Measurements from ENCODE around the gene COX5B. TPM values are rescaled to one million over a fixed set of nuclear protein-coding genes. Genes with fewer than 3 reads are reported as not detected.

COX5B gene
- polyA plus RNA-seq, 3 donors: 204 to 217 (median 213) TPM

DNA sequence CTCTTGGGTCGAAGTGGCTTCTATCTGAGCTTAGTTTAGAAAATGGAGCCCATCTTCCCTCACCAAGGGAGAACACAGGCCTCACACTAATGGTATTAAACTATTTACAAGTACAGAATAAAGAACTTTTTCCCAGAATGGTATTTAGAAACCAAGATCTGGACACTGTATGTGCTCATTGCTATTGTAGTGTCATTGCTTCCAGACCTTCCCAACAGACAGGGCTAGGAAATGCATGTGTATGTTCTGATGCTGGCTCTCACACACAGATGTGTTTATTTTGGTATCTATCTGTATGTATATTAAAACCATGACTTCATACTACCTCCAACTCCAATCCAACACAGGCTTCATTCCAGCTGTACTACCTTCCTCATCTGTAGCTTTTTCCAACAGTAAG, 8.0 kb downstream of the COX5B start:
- no peak for DNase-seq (ENCODE audit: low read depth in 3 of 3, low spot score in 2 of 3)

DNA sequence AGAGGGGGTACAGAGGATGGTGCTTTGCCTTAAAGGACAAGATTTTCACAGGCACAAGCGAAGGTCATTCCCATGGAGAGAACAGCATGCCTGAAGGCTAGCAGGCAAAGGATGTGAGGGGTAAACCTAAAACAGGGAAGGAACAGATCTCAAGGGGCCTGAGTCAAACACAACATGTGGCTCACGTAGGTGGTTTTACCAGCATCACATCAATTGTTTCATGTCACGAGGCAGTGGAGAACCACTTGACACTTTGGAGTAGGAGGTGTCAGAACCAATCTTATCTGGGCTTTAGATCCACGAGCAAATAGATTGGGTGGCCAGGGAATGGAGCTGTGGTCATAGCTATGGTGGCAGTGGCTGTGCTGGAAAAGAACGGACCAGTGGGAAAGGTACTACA, 8.4 kb downstream of the COX5B start:
- no peak for DNase-seq (ENCODE audit: low read depth in 3 of 3, low spot score in 2 of 3)

DNA sequence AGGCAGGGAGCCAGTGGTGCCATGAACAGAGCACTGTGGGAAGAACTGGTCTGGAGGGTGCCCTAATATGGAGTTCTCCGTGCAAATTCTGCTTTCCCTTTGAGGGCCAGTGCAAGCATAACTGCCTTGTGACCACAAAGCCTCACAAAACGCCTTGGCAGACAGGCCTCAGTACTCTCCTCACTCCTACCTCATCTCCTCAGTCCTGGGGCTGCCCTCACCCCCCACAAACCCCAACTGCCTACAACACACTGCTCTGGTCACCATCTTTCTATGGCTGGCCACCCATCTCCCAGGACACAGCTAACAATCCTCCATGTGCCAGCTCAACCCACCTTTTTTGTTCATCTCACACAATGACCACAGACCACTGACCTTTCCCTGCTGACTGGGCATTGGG, 8.9 kb downstream of the COX5B start:
- no peak for DNase-seq (ENCODE audit: low read depth in 3 of 3, low spot score in 2 of 3)

DNA sequence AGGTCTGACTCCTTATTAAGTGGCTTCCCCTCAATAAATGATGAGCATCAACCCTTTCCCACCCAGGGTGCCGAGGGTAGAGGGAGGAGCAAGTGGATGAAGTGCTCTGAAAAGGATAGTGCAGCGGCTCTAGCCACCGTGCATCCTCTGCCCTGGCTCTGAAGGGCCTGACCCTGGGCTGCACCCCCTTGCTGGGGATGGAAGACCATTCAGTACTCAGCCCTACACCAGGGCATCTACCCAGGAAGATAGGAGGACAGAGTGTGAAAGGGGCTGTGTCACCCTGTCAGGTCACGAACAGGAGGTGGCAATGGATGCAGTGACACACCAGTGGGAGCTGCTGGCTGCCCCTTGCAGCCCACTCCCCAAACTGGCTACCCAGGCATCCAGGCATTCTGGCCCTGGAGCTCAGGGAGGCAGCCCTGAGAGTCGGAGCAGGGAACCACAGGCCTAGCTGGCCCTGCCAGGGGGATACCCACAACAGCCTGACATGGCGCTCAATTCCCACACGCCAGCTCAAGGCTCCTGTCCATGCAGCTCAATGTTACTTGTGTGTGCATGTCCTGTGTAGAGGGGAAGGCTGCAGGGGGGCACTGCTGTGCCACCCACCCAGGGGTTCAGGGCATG, 10.4 kb downstream of the COX5B start:
- DNase-seq (ENCODE audit: low read depth in 3 of 3, low spot score in 2 of 3): no peak

DNA sequence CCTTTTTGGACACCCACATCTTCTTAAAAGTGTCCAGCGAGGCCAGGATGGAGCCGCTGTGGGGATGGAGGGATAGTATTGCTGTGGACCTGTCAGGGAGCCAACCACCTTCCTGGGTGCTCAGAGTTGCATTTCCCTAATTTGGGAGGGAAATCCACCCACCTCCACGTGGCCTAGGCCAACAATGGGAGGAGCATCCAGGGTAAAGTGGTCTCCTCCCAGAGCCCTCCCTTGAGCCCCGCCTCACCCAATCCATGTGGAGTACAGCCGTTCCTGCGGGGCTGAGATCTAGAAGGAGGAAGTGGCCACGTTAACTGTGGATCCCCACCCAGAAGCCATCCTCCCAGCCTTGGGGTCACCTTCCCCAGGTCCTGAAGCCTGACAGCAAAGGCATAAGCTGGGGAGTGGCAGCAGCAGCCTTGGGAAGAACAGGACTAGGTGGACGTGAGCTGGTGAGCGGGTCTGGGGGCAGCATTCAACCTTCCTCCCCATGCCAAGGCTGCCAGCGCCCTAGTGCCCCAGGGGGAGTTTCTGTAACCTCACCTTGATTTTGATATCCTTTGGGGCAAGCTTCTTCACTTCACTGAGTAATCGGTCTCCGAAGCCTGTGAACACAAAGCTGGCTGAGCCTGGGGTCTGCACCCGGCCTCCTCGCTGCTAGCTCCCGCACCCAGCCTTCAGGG, 11.2 kb downstream of the COX5B start:
- no peak for DNase-seq (ENCODE audit: low read depth in 3 of 3, low spot score in 2 of 3)

DNA sequence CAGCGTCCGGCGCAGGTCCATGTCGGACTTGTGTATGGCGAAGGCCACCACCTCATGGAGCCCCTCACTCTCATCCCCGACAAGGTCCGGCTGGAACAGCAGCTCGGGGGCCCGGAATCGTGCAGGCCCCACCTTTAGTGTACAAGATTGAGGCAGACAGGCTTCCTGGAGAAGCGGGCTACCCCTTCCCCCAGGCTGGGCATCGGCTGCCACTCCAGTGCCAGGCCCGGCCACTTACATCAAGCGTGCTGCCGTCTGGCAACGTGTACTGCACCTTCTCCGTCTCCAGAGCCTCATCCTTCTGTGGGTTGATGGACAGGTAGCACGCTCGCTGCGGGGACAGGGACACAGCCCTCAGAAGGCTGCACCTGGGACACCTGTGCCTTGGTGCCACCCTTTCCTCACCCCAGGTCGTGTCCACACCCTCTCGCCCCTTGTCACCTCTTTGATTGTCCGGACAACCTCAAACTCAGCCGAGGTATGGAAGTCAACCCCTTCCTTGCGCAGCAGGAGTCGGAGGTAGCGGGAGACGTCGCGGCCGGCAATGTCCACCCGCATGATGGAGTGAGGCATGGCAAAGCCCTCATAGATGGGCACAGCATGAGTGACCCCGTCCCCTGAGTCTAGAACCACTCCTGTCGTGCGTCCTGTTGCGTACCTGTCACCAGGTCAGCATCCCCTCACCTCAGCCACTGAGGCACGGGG, 12.3 kb downstream of the COX5B start:
- DNase-seq (ENCODE audit: low read depth in 3 of 3, low spot score in 2 of 3): no peak

DNA sequence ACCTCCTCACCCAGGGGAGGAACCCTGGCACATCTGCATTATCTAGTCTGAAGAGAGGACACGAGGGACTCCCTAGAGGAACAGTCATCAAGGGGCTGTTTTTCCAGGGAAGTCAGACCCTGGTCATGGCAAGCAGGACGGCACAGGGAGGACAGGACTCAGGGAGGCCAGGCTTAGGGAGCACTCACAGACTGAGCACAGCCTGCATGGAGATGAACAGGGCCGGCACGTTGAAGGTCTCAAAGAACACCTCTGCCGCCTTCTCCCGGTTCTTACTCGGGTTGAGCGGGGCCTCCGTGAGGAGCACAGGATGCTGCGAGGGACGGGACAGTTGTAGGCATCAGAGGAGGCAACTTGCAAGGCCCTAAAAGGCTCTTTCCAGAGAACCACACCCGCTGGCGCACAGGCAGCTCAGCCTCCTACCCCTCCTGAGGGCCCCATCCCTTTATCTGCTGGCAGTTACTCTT, 12.9 kb downstream of the COX5B start:
- DNase-seq (ENCODE audit: low read depth in 3 of 3, low spot score in 2 of 3): no peak

DNA sequence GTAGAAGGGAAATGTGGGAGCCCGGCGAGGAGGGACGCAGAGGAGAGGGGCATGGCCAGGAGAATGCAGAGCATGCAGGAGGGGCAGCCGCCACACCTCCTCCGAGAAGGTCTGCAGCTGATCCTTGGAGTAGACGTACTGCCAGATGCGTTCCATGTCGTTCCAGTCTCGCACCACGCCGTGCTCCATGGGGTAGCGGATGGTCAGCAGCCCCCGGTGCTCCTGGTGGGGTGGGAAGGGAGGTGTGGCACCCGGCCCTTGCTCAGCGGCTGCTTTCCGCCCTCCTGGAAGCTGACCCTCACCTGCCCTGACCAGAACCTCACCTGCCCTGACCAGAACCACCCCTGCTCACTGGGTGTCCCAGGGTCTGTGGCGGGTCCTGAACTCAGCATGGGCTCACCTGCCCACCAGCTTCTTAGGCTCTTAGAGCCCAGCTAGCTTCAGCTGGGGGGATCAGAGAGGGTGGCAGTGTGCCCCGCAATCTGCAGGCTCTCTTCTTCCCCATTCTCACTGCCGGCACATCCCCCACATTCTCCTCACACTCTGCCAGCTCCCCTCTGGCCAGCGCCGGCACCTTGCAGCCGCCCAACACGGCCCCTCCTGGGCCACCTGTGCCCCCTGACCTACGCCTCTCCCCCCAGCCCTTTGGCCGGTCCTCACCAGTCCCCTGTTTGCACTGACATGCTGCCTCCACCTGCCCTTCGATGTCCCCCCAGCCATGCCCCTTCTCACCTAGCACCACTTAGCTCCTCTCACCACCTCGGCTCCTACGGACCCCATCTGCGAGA, 13.6 kb downstream of the COX5B start:
- DNase-seq (ENCODE audit: low read depth in 3 of 3, low spot score in 2 of 3): no peak

DNA sequence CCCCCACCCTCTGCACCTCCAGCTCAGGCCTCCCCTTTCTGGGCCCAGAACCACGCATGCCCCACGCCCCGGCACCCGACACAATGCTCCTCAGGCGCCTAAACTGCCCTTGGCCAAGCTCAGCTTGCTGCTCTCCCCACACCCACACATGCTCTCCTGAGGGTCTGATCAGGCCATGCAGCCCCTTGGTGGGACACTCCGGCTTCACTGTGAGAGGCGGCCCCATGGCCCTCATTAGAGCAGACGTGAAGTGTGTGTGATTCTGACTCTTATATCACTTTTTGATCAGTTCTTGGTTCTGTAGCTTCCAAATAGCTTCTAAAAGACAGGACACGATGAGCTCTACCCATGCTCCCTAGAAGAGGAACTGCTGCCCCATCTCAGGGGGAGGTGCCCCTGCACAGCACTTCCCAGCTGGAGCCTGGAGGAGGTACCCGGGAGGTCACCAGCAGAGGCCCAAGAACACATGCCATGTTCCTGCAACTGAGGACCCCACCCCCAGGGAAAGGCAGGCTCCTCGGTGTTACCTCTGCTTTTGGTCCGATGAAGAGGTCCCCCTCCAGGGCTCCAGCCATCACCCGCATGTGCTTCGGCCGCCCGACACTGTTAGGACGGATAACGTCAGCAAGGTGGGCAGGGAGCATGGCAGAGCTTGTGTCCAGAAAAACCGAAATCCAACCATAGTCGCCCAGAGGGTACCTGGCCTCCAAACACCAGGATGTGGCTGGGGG, 14.3 kb downstream of the COX5B start:
- no peak for DNase-seq (ENCODE audit: low read depth in 3 of 3, low spot score in 2 of 3)

DNA sequence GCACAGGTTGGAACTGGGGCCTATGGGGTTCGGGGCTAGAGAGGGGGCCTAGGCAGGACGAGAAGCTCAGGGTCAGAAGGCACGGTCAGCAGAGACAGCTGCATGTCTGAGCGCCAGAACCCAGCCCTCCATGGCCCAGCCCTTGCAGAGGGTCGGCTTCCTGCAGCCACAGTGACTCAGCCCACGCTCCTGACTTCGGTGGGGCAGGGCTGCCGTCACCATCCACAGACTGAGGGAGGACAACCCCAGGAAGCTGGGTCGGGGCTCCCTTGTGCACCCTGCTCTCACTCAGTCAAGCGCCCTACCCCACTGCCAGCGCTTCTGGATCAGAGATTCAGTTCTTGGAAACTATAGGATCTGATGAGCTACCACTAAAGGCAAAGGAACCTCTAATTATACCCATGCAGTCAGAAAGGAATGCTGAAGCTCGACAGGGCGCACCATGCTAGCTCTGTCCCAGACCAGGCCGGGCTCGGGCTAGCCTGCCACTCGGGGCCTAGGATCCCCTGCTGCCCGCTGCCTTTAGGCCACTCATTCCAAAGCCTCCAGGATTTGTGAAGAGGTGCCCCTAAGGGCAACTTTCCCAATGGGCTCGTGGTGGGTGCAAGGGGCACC, 15.0 kb downstream of the COX5B start:
- no peak for DNase-seq (ENCODE audit: low read depth in 3 of 3, low spot score in 2 of 3)

DNA sequence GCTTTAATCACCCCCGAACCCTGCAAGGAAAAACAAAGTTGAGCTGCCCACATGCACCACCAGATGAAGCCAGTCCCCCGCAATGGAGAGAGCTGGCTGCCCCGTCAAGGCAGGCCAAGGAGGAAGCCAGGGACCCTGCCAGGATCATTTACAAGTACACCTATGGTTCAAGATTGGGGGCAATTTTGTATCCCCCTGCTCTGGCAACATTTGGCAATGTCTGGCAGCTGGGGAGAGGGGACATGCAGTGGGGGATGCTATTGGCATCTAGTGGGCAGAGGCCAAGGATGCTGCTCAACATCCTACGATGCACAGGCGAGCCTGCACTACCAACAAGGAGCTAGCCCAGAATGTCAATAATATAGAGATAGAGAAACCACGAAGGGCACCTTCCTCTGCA, 16.1 kb downstream of the COX5B start:
- DNase-seq (ENCODE audit: low read depth in 3 of 3, low spot score in 2 of 3): no peak

DNA sequence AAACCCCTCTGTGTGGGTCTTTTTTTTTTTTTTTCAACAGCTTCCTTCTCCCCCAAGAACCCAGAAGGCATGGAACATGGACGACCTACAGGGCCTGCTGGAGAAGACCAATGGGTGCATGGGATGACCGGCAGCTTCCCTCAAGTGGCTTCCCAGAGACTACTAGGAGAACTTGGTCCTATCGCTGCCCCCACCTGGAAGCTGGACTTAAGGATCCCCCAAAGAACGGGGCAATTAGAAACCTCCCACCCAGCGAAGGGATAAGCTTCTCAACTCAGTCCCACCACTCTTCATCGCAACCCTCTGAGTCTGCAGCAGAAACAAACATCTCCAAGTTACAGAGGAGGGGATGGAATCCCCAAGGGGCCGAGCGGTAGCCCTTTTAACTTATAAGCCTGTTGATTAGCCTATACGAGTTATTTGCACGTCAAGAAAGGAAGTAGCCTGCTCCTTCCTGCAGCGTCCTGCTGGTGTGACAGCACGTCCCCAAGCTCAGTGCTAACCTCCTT, 16.6 kb downstream of the COX5B start:
- DNase-seq (ENCODE audit: low read depth in 3 of 3, low spot score in 2 of 3): no peak

DNA sequence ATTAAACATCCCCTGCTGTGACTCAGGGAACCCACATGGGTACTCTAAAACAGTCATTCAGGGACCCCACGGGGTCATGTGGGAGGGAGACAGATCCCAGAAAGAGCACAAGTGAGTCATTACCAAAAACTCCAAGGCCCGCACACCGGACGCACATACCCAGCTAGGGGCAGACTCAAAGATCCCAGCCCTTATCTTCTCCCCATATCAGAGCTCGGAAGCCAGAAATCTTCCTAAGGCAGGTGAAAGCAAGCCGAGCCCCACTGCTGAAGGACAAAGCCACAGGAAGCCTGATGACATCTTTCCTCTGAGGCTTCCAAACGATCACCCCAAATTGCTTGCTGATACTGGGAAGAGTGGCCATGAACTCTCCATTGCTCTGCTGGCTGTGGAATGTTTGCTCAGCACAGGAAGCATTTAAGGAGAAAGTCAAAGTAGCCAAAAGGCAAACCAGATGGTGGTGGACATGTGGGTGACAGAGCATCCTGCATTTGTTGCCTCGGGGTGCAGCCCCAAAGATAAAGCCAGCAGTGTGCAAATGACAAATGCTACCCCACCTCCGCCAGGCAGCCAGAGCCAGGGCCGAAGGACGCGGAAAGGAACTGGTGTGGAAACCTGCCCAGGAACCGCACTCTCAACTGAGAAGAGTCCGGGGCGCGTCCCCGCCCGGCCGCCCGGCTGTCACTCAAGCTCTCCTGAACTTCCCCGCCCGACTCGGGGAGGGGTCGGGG, 17.2 kb downstream of the COX5B start:
- DNase-seq (ENCODE audit: low read depth in 3 of 3, low spot score in 2 of 3): peak in 1 of 3 donors; percentile 53

DNA sequence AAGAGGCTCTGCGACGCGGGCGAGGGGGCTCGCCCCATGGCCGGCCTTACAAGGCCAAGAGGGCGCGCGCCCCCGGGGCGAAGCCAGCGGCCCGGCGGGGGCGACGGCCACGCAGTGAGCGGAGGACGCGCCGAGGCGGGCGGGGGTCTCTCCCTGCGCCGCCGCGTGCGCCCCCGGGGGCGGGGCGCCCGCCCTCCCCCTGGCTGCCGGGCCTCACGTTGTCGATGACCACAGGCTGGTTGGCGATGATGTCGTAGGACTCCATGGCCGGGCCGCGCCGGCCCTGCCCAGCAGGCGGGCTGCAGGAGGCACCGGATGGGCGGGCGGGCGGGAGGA, 17.7 kb downstream of the COX5B start:
- DNase-seq (ENCODE audit: low read depth in 3 of 3, low spot score in 2 of 3): no peak

DNA sequence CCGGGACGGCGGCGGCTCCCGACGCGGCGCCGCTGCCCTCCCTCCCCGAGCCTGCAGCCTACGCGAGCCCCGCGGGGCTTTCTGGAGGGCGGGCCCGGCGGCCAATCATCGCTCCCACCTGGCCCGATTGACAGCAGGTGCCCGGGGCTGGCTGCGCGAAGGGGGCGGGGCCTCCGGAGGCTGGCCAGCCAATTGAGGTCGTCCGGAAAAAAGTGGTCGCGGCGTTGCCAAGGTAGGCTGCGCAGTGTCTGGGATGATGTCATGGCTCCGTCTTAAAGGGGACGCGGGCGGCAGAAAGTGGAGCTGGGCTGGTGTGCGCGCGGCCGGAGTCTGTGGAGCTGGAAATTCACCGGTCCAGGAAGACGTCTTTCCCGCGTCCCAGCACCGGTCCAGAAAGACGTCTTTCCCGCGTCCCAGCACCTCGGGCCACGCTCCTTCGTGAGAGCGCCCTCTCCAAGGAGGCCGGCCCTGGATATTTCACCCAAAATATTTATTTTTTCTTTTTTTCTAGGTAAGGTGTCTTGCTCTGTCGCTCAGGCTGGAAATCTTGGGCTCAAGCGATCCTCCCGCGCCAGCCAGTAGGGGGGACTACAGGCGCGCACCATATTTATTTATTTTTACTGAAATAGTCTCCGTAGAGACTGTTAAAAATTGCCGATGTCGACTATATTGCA, 18.2 kb downstream of the COX5B start, which contains the start of gene ACTR1B:
TSS of gene ACTR1B (minus strand) at position 83 of the 674 bp plus-strand sequence. CDS start 154 bp downstream, outside the sequence.
- peak; percentile 93 to 97 (median 96) for DNase-seq (ENCODE audit: low read depth in 3 of 3, low spot score in 2 of 3)

DNA sequence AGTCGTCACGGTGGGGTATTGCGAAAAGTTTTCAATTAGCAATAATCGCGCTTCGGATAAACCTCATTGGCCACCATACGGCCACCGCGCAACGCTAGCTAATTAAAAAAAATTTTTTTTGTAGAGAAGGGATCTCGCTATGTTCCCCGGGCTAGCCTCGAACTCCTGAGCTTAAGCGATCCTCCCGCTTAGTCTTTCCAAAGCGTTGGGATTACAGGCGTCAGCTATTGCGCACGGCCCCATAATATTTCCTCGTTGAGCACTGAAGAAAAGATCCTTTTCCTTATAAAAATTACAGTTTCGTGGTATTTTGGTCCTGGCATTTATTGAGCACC, 18.7 kb downstream of the COX5B start:
- DNase-seq (ENCODE audit: low read depth in 3 of 3, low spot score in 2 of 3): no peak

DNA sequence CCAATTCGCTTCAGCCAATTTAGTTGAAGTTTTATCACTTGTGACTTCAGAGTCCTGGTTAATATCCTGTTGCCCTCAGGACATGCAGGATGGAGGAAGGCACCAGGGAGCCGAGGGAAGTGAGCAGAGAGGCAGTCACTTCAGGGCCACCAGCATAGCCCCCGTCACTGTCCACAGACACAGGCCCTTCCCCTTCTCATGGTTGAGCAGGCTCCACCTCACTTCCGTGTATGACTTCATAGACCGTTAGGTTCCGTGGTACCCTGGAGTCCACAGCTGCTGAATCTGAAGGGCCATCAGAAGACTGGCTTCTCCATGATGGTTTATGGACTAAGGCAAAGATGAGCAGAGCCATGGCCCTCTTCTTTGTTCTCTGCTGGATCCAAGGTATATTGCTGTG, 23.6 kb downstream of the COX5B start, which contains the start of gene C2orf92:
TSS of gene C2orf92 (plus strand) at position 266 of the 400 bp plus-strand sequence. CDS start at position 342, 76 bp downstream.
- DNase-seq (ENCODE audit: low read depth in 3 of 3, low spot score in 2 of 3): no peak

DNA sequence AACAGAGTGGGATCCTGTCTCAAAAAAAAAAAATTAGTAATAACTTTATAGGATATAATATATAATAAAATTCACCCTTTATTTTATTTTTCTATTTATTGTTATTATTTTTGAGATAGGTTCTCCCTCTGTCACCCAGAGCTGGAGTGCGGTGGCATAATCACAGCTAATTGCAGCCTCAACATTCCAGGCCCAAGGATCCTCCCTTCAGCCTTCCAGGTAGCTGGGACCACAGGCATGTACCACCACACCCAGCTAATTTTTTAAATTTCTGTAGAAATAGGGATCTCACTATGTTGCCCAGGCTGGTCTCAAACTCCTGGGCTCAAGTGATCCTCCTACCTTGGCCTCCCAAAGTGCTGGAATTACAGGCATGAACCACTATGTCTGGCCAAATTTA, 24.6 kb downstream of the COX5B start:
- DNase-seq (ENCODE audit: low read depth in 3 of 3, low spot score in 2 of 3): no peak

DNA sequence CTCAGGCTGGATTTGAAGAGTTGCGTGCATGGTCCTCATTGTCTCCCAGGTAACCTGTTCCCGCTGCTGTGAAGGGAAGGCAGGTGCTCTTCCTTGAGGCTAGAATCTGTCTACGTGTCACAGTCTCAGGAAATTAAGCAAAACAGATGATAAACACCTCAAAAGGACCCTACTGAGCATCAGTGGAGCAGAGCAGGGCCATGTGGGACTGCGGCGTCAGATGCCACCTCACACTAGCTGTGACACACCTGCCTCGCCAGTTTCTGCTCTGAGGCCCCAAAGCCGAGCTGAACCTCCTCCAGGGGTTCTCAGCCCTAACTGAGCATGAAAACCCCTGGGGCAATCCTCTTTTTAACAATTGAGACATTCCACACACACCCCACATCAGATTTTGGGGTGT, 25.7 kb downstream of the COX5B start:
- DNase-seq (ENCODE audit: low read depth in 3 of 3, low spot score in 2 of 3): no peak

All from right renal cortex interstitium (tissue), 3 donors.